ENCODE data around the gene MVP.

Gene MVP

DNA sequence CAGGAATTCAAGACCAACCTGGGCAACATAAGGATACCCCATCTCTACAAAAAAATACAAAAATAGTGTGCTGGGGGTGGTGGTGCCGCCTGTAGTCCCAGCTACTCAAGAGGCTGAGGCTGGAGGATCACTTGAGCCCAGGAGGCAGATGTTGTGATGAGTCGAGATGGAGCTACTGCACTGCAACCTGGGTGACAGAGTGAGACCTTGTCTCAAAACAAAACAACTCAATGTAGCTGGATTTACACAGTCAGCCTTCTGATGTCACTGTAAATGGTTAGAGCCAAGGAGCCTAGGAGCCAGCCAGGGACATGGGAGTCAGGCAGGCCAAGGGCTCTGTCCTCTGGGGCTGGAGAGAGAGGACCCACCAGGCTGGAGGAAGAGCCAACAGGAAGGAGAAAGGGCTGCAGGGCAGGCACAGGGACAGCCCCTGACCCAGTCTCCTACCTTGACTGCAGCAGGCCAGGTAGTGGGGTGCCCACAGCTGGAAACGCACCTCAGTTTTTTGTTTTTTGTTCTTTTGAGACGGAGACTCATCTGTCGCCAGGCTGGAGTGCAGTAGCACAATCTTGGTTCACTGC lies 34.3 kb downstream of the MVP start:
- peak; percentile 23 for ATAC-seq
- TF ChIP-seq, protein P1, sequence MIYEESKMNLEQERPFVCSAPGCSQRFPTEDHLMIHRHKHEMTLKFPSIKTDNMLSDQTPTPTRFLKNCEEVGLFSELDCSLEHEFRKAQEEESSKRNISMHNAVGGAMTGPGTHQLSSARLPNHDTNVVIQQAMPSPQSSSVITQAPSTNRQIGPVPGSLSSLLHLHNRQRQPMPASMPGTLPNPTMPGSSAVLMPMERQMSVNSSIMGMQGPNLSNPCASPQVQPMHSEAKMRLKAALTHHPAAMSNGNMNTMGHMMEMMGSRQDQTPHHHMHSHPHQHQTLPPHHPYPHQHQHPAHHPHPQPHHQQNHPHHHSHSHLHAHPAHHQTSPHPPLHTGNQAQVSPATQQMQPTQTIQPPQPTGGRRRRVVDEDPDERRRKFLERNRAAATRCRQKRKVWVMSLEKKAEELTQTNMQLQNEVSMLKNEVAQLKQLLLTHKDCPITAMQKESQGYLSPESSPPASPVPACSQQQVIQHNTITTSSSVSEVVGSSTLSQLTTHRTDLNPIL (CRISPR knock-in tag; IDR thresholded peaks at IDR 0.05; ENCODE audit: low read depth), result no peak
- TF ChIP-seq ZNF565 (CRISPR knock-in tag; conservative IDR thresholded peaks at IDR 0.05; ENCODE audit: low read depth), result no peak
- no peak for TF ChIP-seq GLIS3 (CRISPR knock-in tag; IDR thresholded peaks at IDR 0.05)
- TF ChIP-seq, protein P2, sequence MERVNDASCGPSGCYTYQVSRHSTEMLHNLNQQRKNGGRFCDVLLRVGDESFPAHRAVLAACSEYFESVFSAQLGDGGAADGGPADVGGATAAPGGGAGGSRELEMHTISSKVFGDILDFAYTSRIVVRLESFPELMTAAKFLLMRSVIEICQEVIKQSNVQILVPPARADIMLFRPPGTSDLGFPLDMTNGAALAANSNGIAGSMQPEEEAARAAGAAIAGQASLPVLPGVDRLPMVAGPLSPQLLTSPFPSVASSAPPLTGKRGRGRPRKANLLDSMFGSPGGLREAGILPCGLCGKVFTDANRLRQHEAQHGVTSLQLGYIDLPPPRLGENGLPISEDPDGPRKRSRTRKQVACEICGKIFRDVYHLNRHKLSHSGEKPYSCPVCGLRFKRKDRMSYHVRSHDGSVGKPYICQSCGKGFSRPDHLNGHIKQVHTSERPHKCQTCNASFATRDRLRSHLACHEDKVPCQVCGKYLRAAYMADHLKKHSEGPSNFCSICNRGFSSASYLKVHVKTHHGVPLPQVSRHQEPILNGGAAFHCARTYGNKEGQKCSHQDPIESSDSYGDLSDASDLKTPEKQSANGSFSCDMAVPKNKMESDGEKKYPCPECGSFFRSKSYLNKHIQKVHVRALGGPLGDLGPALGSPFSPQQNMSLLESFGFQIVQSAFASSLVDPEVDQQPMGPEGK (CRISPR knock-in tag; IDR thresholded peaks at IDR 0.05; ENCODE audit: borderline replicate concordance), result no peak
- TF ChIP-seq, protein P3, sequence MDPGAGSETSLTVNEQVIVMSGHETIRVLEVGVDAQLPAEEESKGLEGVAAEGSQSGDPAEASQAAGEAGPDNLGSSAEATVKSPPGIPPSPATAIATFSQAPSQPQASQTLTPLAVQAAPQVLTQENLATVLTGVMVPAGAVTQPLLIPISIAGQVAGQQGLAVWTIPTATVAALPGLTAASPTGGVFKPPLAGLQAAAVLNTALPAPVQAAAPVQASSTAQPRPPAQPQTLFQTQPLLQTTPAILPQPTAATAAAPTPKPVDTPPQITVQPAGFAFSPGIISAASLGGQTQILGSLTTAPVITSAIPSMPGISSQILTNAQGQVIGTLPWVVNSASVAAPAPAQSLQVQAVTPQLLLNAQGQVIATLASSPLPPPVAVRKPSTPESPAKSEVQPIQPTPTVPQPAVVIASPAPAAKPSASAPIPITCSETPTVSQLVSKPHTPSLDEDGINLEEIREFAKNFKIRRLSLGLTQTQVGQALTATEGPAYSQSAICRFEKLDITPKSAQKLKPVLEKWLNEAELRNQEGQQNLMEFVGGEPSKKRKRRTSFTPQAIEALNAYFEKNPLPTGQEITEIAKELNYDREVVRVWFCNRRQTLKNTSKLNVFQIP (CRISPR knock-in tag; IDR thresholded peaks at IDR 0.05; ENCODE audit: borderline replicate concordance, low read depth), result no peak
- no peak for TF ChIP-seq SNAI2 (CRISPR knock-in tag; IDR thresholded peaks at IDR 0.05)
- TF ChIP-seq OSR1 (CRISPR knock-in tag; IDR thresholded peaks at IDR 0.05), result no peak
- no peak for TF ChIP-seq TOX (CRISPR knock-in tag; IDR thresholded peaks at IDR 0.05; ENCODE audit: borderline replicate concordance)

DNA sequence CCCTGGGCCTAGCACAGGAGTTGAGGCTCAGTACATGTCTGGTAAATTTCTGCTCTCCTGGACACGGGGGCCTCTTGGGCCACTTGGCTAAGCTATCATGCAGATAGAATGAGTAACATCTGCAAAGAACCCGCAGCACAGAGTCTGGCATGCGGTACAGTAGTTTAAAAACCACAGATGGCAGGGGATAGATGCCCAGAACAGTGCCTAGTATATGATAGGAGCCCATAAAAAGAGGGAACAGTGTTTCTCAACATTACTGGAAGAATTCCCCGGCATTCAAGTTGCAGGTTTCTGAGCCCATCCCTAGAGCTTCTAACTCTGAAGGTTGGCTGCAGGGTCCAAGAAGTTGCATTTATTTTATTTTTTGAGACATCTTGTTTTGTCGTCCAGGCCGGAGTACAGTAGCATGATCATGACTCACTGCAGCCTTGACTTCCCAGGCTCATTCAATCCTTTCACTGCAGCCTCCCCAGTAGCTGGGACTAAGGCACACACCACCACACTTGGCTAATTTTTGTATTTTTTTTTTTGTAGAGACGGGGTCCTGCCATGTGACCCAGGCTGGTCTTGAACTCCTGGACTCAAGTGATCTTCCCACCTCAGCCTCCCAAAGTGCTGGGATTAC lies 37.0 kb downstream of the MVP start:
- peak; percentile 19 for ATAC-seq
- TF ChIP-seq, protein P1 (CRISPR knock-in tag; IDR thresholded peaks at IDR 0.05; ENCODE audit: low read depth), result no peak
- TF ChIP-seq RARB (CRISPR knock-in tag; IDR thresholded peaks at IDR 0.05) (no peak), SNAI2 (CRISPR knock-in tag; IDR thresholded peaks at IDR 0.05) (no peak), ZNF565 (CRISPR knock-in tag; conservative IDR thresholded peaks at IDR 0.05; ENCODE audit: low read depth) (no peak), OSR1 (CRISPR knock-in tag; IDR thresholded peaks at IDR 0.05) (no peak), ZNF8 (CRISPR knock-in tag; IDR thresholded peaks at IDR 0.05) (no peak), CSDC2 (CRISPR knock-in tag; IDR thresholded peaks at IDR 0.05) (no peak), PPARA (CRISPR knock-in tag; IDR thresholded peaks at IDR 0.05; ENCODE audit: borderline replicate concordance) (no peak), ARNTL (CRISPR knock-in tag; IDR thresholded peaks at IDR 0.05; ENCODE audit: borderline replicate concordance, low read depth) (no peak), TOX (CRISPR knock-in tag; IDR thresholded peaks at IDR 0.05; ENCODE audit: borderline replicate concordance) (no peak), ZFP3 (CRISPR knock-in tag; IDR thresholded peaks at IDR 0.05) (no peak), TCF4 (CRISPR knock-in tag; IDR thresholded peaks at IDR 0.05; ENCODE audit: borderline replicate concordance) (no peak), ZNF70 (CRISPR knock-in tag; IDR thresholded peaks at IDR 0.05) (no peak)
- TF ChIP-seq, protein P4, sequence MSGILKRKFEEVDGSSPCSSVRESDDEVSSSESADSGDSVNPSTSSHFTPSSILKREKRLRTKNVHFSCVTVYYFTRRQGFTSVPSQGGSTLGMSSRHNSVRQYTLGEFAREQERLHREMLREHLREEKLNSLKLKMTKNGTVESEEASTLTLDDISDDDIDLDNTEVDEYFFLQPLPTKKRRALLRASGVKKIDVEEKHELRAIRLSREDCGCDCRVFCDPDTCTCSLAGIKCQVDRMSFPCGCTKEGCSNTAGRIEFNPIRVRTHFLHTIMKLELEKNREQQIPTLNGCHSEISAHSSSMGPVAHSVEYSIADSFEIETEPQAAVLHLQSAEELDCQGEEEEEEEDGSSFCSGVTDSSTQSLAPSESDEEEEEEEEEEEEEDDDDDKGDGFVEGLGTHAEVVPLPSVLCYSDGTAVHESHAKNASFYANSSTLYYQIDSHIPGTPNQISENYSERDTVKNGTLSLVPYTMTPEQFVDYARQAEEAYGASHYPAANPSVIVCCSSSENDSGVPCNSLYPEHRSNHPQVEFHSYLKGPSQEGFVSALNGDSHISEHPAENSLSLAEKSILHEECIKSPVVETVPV (CRISPR knock-in tag; IDR thresholded peaks at IDR 0.05), result no peak
- TF ChIP-seq, protein P5, sequence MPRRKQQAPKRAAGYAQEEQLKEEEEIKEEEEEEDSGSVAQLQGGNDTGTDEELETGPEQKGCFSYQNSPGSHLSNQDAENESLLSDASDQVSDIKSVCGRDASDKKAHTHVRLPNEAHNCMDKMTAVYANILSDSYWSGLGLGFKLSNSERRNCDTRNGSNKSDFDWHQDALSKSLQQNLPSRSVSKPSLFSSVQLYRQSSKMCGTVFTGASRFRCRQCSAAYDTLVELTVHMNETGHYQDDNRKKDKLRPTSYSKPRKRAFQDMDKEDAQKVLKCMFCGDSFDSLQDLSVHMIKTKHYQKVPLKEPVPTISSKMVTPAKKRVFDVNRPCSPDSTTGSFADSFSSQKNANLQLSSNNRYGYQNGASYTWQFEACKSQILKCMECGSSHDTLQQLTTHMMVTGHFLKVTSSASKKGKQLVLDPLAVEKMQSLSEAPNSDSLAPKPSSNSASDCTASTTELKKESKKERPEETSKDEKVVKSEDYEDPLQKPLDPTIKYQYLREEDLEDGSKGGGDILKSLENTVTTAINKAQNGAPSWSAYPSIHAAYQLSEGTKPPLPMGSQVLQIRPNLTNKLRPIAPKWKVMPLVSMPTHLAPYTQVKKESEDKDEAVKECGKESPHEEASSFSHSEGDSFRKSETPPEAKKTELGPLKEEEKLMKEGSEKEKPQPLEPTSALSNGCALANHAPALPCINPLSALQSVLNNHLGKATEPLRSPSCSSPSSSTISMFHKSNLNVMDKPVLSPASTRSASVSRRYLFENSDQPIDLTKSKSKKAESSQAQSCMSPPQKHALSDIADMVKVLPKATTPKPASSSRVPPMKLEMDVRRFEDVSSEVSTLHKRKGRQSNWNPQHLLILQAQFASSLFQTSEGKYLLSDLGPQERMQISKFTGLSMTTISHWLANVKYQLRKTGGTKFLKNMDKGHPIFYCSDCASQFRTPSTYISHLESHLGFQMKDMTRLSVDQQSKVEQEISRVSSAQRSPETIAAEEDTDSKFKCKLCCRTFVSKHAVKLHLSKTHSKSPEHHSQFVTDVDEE (CRISPR knock-in tag; IDR thresholded peaks at IDR 0.05), result no peak

Data from SK-N-SH treated with all-trans-retinoic acid at 6 μM for 48 hours (cell line).